Left ventricle myocardium inferior (tissue), 1 donor: ENCODE measurements around the gene PRR36. TPM values are rescaled to one million over a fixed set of nuclear protein-coding genes. Genes with fewer than 3 reads are reported as not detected.
"Not testable (repeated sequence)": the region's sequence is repeated elsewhere in the genome, so short reads cannot be mapped to it uniquely, and the experiment has no call there.

Experiments used
- DNase-seq: peaks from one replicate; pipeline ENCODE4 v3.0.0-alpha.2; 2020
- H3K27ac ChIP-seq: fragments of 200-600 bp; replicated peaks from 2 replicates; pipeline ENCODE4 v1.8.0; 2021
- H3K27me3 ChIP-seq: fragments of 200-600 bp; 2 replicates; pipeline ENCODE4 v1.8.0; 2021; ENCODE audit warnings: low read depth
- H3K36me3 ChIP-seq: fragments of 200-600 bp; 2 replicates; pipeline ENCODE4 v1.8.0; 2021
- H3K4me1 ChIP-seq: fragments of 200-600 bp; 2 replicates; pipeline ENCODE4 v1.8.0; 2021
- H3K4me3 ChIP-seq: fragments of 200-600 bp; 2 replicates; pipeline ENCODE4 v1.8.0; 2021; ENCODE audit warnings: mild to moderate bottlenecking, moderate library complexity
- H3K9me3 ChIP-seq: fragments of 200-600 bp; replicated peaks from 2 replicates; pipeline ENCODE4 v1.8.0; 2021
- intact Hi-C: fragments of 100-400 bp; cut with micrococcal nuclease; formaldehyde crosslinking; loops from one replicate; pipeline ENCODE4 v1.11.0; 2022
- total RNA-seq: library from RNA; stranded (reverse); fragmentation: NEBNext Ultra II Directional; extraction: Animal tissue kit (Norgen Biotek cat#: 25700); gene quantifications from one replicate; pipeline ENCODE4 v1.2.1, GENCODE V29; 2021
- TF ChIP-seq, protein P1 (sequence below): fragments of 200-600 bp; IDR thresholded peaks from 2 replicates; pipeline ENCODE4 v1.8.0; 2021; ENCODE audit warnings: antibody characterized with exemption, mild to moderate bottlenecking, borderline replicate concordance
- donor health status: DM: no; HTN: yes; CAD: no; lungs with severe emphysema.

PRR36 gene
- total RNA-seq, 1 donor from 2014 or later = not detected

DNA sequence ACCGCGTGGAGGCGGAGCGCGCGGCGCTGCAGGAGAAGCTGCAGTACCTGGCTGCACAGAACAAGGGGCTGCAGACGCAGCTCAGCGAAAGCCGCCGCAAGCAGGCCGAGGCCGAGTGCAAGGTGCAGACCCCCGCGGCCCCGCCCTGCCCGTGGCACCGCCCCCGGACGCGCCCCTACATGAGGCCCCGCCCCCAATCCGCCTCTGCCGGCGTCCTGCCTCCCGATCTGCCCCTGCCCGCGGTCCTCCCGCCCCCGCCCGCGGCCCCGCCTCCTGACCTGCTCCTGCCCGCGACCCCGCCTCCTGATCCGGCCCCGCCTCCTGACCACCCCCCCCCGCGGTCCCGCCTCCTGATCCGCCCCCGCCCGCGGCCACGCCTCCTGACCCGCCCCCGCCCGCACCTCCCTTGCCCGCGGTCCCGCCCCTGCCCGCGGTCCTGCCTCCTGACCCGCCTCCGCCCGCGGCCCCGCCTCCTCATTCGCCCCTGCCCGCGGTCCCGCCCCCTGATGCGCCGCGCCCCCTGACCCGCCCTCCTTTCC, 11.7 kb downstream of the PRR36 start:
- Histone ChIP-seq H3K36me3 (peaks cover 8% of the 10 kb centered on the region), H3K4me1 (peaks cover 22% of the 10 kb centered on the region), H3K9me3 (no peaks in the 10 kb centered on the region), H3K4me3 (peak overlapping the region; percentile 44), H3K27ac (no peak overlapping the region), H3K27me3 (peaks cover 52% of the 10 kb centered on the region)
- intact Hi-C loops = no loop called here
- TF ChIP-seq, protein P1, sequence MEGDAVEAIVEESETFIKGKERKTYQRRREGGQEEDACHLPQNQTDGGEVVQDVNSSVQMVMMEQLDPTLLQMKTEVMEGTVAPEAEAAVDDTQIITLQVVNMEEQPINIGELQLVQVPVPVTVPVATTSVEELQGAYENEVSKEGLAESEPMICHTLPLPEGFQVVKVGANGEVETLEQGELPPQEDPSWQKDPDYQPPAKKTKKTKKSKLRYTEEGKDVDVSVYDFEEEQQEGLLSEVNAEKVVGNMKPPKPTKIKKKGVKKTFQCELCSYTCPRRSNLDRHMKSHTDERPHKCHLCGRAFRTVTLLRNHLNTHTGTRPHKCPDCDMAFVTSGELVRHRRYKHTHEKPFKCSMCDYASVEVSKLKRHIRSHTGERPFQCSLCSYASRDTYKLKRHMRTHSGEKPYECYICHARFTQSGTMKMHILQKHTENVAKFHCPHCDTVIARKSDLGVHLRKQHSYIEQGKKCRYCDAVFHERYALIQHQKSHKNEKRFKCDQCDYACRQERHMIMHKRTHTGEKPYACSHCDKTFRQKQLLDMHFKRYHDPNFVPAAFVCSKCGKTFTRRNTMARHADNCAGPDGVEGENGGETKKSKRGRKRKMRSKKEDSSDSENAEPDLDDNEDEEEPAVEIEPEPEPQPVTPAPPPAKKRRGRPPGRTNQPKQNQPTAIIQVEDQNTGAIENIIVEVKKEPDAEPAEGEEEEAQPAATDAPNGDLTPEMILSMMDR = no peak
- DNase-seq = peak; percentile 35

DNA sequence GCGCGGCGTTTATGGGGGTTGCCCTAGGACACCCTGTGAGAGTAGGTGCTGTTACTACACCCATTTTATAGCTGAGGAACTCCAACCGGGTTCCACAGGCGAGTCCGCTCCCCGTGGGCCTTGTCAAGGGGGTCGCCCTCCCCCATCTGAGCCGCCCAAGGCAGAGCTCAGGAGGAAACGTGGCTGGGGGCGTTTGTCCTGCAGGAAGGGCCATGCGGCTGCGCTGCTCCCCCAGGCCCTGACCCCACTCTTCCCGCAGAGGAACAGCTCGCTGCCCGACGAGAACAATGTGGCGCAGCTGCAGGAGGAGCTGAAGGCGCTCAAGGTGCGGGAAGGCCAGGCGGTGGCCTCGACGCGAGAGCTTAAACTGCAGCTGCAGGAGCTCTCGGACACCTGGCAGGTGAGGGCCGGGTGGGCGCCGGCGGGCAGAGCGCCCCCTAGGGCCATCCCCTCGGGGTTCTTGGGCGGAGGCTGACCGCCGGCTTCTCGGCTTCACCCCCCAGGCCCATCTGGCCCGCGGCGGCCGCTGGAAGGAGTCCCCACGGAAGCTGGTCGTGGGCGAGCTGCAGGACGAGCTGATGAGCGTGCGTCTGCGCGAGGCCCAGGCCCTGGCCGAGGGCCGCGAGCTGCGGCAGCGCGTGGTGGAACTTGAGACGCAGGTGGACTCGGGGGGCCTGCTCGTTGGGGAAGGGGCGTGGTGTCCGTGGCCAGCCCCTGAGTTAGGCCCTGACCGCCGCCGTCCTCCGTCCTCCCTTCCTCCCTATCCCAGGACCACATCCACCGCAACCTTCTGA, 12.4 kb downstream of the PRR36 start:
- peaks cover 22% of the 10 kb centered on the region for H3K4me1 ChIP-seq
- no peaks in the 10 kb centered on the region for H3K9me3 ChIP-seq
- peaks cover 8% of the 10 kb centered on the region for H3K36me3 ChIP-seq
- H3K27ac ChIP-seq = no peak overlapping the region
- intact Hi-C loops = no loop called here
- H3K27me3 ChIP-seq = peaks cover 45% of the 10 kb centered on the region
- TF ChIP-seq, protein P1 = no peak
- peak overlapping the region; percentile 44 for H3K4me3 ChIP-seq
- DNase-seq = no peak

DNA sequence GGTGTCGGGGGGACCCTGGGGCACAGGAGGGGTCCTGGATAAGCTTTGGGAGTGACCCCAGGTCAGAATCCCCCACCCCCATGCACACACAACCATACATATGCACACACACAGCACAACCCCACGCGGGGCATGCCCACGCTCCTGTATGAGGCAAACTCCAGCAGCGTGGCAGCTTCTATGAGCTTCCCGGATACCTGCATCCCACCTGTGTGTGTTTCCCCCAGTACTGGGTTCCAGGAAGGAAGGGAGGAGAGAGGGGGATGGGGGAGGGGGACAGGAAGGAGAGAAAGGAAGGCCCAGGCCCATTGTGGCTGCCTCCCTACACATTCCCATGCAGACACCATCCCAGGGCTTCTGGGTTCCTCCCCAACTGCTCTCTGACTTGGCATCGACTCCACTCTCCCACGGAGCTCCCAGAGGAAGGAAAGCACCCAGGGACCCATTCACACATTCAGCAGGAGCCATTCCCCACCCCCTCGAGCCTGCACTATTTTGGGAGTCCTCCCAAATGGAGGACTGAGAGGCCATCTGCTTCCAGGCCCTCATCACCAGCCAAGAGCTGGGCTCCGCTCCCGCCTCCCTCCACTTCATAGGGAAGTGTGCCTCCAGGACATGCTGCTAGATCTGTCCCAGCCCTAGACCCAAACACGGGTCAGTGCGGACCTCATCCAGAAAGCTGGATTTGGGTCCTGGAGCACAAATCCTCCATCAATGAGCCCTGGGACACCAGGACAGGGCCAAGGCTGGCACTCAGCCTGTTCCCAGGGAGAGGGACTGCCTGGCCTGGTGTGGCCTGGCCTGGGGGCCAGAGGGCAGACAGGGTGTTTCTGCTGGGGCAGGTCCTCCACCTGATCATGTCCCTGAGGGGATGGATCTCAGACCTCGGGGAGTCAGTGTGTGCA, 13.2 kb downstream of the PRR36 start:
- intact Hi-C loops = no loop called here
- Histone ChIP-seq H3K27ac (no peak overlapping the region), H3K4me1 (peaks cover 22% of the 10 kb centered on the region), H3K27me3 (peaks cover 37% of the 10 kb centered on the region), H3K36me3 (peaks cover 8% of the 10 kb centered on the region), H3K9me3 (no peaks in the 10 kb centered on the region), H3K4me3 (no peak overlapping the region)
- TF ChIP-seq, protein P1 = no peak
- DNase-seq = no peak

DNA sequence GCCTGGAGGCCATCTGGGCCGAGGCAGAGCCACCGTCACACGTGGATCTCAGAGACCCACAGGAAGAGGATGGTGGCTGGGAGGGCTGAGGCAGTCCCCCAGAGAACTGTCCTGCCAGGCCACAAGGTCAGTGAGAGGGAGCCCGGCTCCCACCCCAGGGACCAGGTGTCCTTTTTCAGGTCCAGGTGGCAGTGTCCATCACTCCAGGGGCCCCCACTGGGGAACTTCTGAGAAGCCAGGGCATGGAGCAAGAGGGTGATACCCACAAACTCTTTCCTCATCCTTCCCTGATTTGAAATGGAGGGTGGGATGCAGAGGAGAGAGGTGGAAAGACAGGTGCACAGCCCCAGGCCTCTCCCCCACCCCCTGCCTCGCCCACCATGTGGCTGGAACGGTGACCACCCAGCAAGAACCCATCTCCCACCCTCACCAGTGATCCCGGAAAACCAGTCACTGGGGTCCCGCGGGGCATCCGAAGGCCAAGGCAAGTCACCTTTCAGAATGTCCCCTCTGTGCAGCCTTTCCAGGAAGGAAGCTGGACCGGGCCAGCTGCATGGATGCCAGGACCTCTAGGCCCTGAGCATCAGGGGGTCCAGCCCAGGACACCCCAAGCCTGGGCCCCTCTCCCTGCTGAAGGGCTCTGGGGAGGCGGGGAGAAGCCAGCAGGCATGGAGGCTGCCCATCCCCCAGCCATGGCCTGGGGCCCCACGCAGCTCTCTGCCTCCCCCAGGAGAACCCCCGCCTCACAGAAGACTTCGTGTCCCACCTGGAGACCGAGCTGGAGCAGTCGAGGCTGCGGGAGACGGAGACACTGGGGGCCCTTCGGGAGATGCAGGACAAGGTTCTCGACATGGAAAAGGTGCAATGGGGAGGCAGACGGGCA, 14.1 kb downstream of the PRR36 start:
- H3K36me3 ChIP-seq = peaks cover 8% of the 10 kb centered on the region
- H3K4me1 ChIP-seq = peaks cover 22% of the 10 kb centered on the region
- no peak overlapping the region for H3K27ac ChIP-seq
- no peaks in the 10 kb centered on the region for H3K9me3 ChIP-seq
- no peak overlapping the region for H3K4me3 ChIP-seq
- DNase-seq = no peak
- TF ChIP-seq, protein P1 = no peak
- intact Hi-C loops = no loop called here
- peaks cover 35% of the 10 kb centered on the region for H3K27me3 ChIP-seq

DNA sequence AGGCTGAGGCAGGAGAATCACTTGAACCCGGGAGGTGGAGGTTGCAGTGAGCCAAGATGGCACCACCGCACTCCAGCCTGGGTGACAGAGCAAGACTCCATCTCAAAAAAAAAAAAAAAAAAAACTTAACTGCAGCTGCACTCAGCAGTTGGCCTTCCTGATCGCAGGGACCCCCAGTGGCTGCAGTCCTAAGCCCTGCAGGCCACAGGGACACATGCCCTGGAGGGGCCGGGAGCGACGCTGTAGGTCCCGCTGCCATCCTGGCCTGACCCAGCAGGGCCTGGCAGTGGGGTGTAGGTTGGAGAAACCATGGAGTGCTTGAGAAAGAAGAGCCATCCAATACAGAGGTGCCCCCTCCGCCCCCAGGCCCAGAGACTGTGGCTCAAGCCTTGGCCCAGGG, 15.1 kb downstream of the PRR36 start:
- H3K4me3 ChIP-seq, H3K9me3 ChIP-seq, DNase-seq, intact Hi-C loops, H3K36me3 ChIP-seq, H3K27ac ChIP-seq: not testable (repeated sequence)
- peaks cover 26% of the 10 kb centered on the region for H3K27me3 ChIP-seq
- peaks cover 22% of the 10 kb centered on the region for H3K4me1 ChIP-seq
